SH-SY5Y (cell line): Measurements from ENCODE around the gene ECHDC1.

Experiments used
- GATA2 ChIP-seq: IDR thresholded peaks from 2 replicates; pipeline ENCODE4 v1.6.1; 2011; ENCODE audit warnings: mild to moderate bottlenecking, low read depth, low read length
- GATA3 ChIP-seq: IDR thresholded peaks from 2 replicates; pipeline ENCODE4 v1.6.1; 2011; ENCODE audit warnings: low read depth, mild to moderate bottlenecking, low read length, moderate library complexity

- no peak for TF ChIP-seq GATA3
- TF ChIP-seq GATA2, result no peak
These were observed 79.9 kb downstream of the ECHDC1 start for GRCh38 chr6:127263481-127263880.
